Spinal cord (tissue), 10 donors: ENCODE measurements around the gene CENPP. TPM values are rescaled to one million over a fixed set of nuclear protein-coding genes. Genes with fewer than 3 reads are reported as not detected.

Experiments used
- DNase-seq, 6 donors: peaks; one replicate each; pipeline versions ENCODE4 v3.0.0 to v3.0.0-alpha.2; 2013 to 2015; ENCODE audit warnings: low spot score in 6 of 6, low read depth in 4 of 6
- H3K27ac ChIP-seq: one replicate; pipeline ENCODE4 v1.5.1; 2013; ENCODE audit warnings: low read depth, low read length, control low read depth
- H3K27me3 ChIP-seq: one replicate; pipeline ENCODE4 v1.6.1; 2013; ENCODE audit warnings: low read length; ENCODE audit not compliant: control insufficient read depth, insufficient read depth
- H3K36me3 ChIP-seq: one replicate; pipeline ENCODE4 v1.6.1; 2013; ENCODE audit warnings: low read length; ENCODE audit not compliant: control insufficient read depth, insufficient read depth
- H3K4me1 ChIP-seq: one replicate; pipeline ENCODE4 v1.6.1; 2013; ENCODE audit warnings: low read length; ENCODE audit not compliant: control insufficient read depth, insufficient read depth
- H3K4me3 ChIP-seq: one replicate; pipeline ENCODE4 v1.5.1; 2013; ENCODE audit warnings: low read depth, low read length, control low read depth
- H3K9me3 ChIP-seq: one replicate; pipeline ENCODE4 v1.6.1; 2013; ENCODE audit warnings: low read length; ENCODE audit not compliant: control insufficient read depth, insufficient read depth
- WGBS: methylation state at CpG from one replicate; pipeline ENCODE4 v1.1.5; 2013; ENCODE audit warnings: missing lambda C conversion rate; ENCODE audit not compliant: insufficient coverage; 5-methylcytosine and 5-hydroxymethylcytosine counted together
- polyA plus RNA-seq, 2 donors: library from polyadenylated mRNA; unstranded; fragments of 120-200 nt; gene quantifications; one replicate each; pipeline ENCODE4 v1.2.1, GENCODE V29; 2013; ENCODE audit not compliant: insufficient read length in 2 of 2
- total RNA-seq, 2 donors: library from RNA; depleted of rRNA in 1 of 2; stranded (reverse); fragments of 120-200 nt in 1 of 2; fragments of >200 nt in 1 of 2; gene quantifications; one replicate each; pipeline versions ENCODE4 v1.2.3 to v1.2.4, GENCODE V29; 2013 to 2014
- donor health status: healthy.

Gene CENPP
- total and polyA plus RNA-seq, 4 donors: 5.4 to 15.5 (median 10.2) TPM

- 92% methylated on average over 4 of the region's 4 CpGs for WGBS
- Histone ChIP-seq H3K27me3 (no peaks in the 10 kb centered on the region), H3K4me1 (peaks cover 8% of the 10 kb centered on the region), H3K9me3 (no peaks in the 10 kb centered on the region), H3K27ac (no peak overlapping the region), H3K36me3 (peaks cover 59% of the 10 kb centered on the region), H3K4me3 (no peak overlapping the region)
- DNase-seq: no peak
Observed at GRCh38 chr9:92645041-92645440, 319.3 kb downstream of the CENPP start.

- peaks cover 54% of the 10 kb centered on the region for H3K36me3 ChIP-seq
- no peaks in the 10 kb centered on the region for H3K9me3 ChIP-seq
- WGBS: 100% methylated on average over 4 of the region's 11 CpGs
- no peak for DNase-seq
- H3K27me3 ChIP-seq: no peaks in the 10 kb centered on the region
- H3K4me3 ChIP-seq: no peak overlapping the region
- peaks cover 15% of the 10 kb centered on the region for H3K4me1 ChIP-seq
- peak overlapping the region; percentile 0 for H3K27ac ChIP-seq
Observed at GRCh38 chr9:92647671-92648473, 322.1 kb downstream of the CENPP start.

- Histone ChIP-seq H3K36me3 (peaks cover 54% of the 10 kb centered on the region), H3K9me3 (no peaks in the 10 kb centered on the region), H3K4me3 (no peak overlapping the region), H3K27me3 (no peaks in the 10 kb centered on the region), H3K4me1 (peaks cover 15% of the 10 kb centered on the region), H3K27ac (peak overlapping the region; percentile 0)
- peak in 1 of 6 donors; percentile 26 for DNase-seq
- 83% methylated on average over 6 of the region's 6 CpGs for WGBS
Observed at GRCh38 chr9:92648474-92648971, 322.8 kb downstream of the CENPP start.

- H3K36me3 ChIP-seq: peaks cover 58% of the 10 kb centered on the region
- H3K27ac ChIP-seq: peak overlapping the region; percentile 0
- no peak for DNase-seq
Observed at GRCh38 chr9:92649007-92649406, 323.3 kb downstream of the CENPP start.

GRCh38 chr9:92650296-92650695, 324.5 kb downstream of the CENPP start:
- DNase-seq: no peak
- Histone ChIP-seq H3K27me3 (no peaks in the 10 kb centered on the region), H3K4me1 (peaks cover 15% of the 10 kb centered on the region), H3K9me3 (no peaks in the 10 kb centered on the region), H3K36me3 (peaks cover 67% of the 10 kb centered on the region), H3K27ac (no peak overlapping the region), H3K4me3 (no peak overlapping the region)
- WGBS: 94% methylated on average over 3 of the region's 6 CpGs

More at GRCh38 chr9:92649007-92649406, 323.3 kb downstream of the CENPP start:
- no peak overlapping the region for H3K4me3 ChIP-seq
- H3K27me3 ChIP-seq: no peaks in the 10 kb centered on the region
- 91% methylated on average over 3 of the region's 5 CpGs for WGBS
- H3K4me1 ChIP-seq: peaks cover 15% of the 10 kb centered on the region
- H3K9me3 ChIP-seq: no peaks in the 10 kb centered on the region

- H3K4me1 ChIP-seq: peaks cover 15% of the 10 kb centered on the region
- no peak overlapping the region for H3K4me3 ChIP-seq
- H3K27ac ChIP-seq: no peak overlapping the region
- peaks cover 74% of the 10 kb centered on the region for H3K36me3 ChIP-seq
- WGBS: 86% methylated on average over 9 of the region's 10 CpGs
- no peaks in the 10 kb centered on the region for H3K27me3 ChIP-seq
- no peak for DNase-seq
- H3K9me3 ChIP-seq: no peaks in the 10 kb centered on the region
Observed at GRCh38 chr9:92650839-92651621, 325.3 kb downstream of the CENPP start.

- no peak for DNase-seq
- H3K9me3 ChIP-seq: no peaks in the 10 kb centered on the region
- H3K36me3 ChIP-seq: peaks cover 80% of the 10 kb centered on the region
- WGBS: no CpG with 5 or more reads among the region's 1 CpG
- H3K4me1 ChIP-seq: peaks cover 15% of the 10 kb centered on the region
- no peaks in the 10 kb centered on the region for H3K27me3 ChIP-seq
- H3K4me3 ChIP-seq: no peak overlapping the region
- no peak overlapping the region for H3K27ac ChIP-seq
Observed at GRCh38 chr9:92652461-92652860, 326.7 kb downstream of the CENPP start.

GRCh38 chr9:92654481-92655301, 328.9 kb downstream of the CENPP start:
- no peaks in the 10 kb centered on the region for H3K9me3 ChIP-seq
- H3K4me3 ChIP-seq: no peak overlapping the region
- H3K27ac ChIP-seq: no peak overlapping the region
- DNase-seq: no peak
- peaks cover 12% of the 10 kb centered on the region for H3K4me1 ChIP-seq
- H3K36me3 ChIP-seq: peaks cover 72% of the 10 kb centered on the region
- H3K27me3 ChIP-seq: no peaks in the 10 kb centered on the region
- 98% methylated on average over 19 of the region's 19 CpGs for WGBS

- H3K4me3 ChIP-seq: no peak overlapping the region
- H3K36me3 ChIP-seq: peaks cover 68% of the 10 kb centered on the region
- peaks cover 18% of the 10 kb centered on the region for H3K4me1 ChIP-seq
- H3K27ac ChIP-seq: no peak overlapping the region
- H3K9me3 ChIP-seq: no peaks in the 10 kb centered on the region
- no peaks in the 10 kb centered on the region for H3K27me3 ChIP-seq
- WGBS: 95% methylated on average over 7 of the region's 7 CpGs
- DNase-seq: no peak
Observed at GRCh38 chr9:92655366-92655765, 329.6 kb downstream of the CENPP start.
